DND-41 (cell line): ENCODE measurements around the gene DOLPP1.
A peak's percentile ranks its signal among the peaks of the same experiment; 100 is the strongest.

Source experiments
- ATAC-seq: fragments of 200-7000 bp; cut with Tn5 transposase; 3 replicates; pipeline ENCODE4 v1.9.1; 2021; ENCODE audit warnings: low read depth; ENCODE audit not compliant: insufficient read depth
- DNase-seq: peaks from one replicate; pipeline ENCODE4 v3.0.0-alpha.2; 2020
- H2AFZ ChIP-seq: 2 replicates; pipeline ENCODE4 v1.6.0; 2012; ENCODE audit warnings: low read depth, low read length
- H3K27ac ChIP-seq: 2 replicates; pipeline ENCODE4 v1.5.1; 2012; ENCODE audit warnings: low read length, inconsistent platforms
- H3K27me3 ChIP-seq: fragments of 200-600 bp; sonication (generic); 2 replicates; pipeline ENCODE4 v1.6.0; 2012; ENCODE audit warnings: low read length, mild to moderate bottlenecking, inconsistent platforms; ENCODE audit not compliant: insufficient read depth, poor library complexity
- H3K36me3 ChIP-seq: 2 replicates; pipeline ENCODE4 v1.5.1; 2012; ENCODE audit warnings: low read length, inconsistent platforms; ENCODE audit not compliant: insufficient read depth
- H3K4me1 ChIP-seq: 2 replicates; pipeline ENCODE4 v1.5.1; 2012; ENCODE audit warnings: mild to moderate bottlenecking, low read length; ENCODE audit not compliant: insufficient read depth
- H3K4me2 ChIP-seq: 2 replicates; pipeline ENCODE4 v1.6.0; 2012; ENCODE audit warnings: mild to moderate bottlenecking, moderate library complexity, low read length, inconsistent platforms; ENCODE audit not compliant: insufficient read depth
- H3K4me3 ChIP-seq, 2 experiments: fragments of 200-600 bp in 1 of 2; shearing (Covaris generic) in 1 of 2; 2 replicates each; pipeline ENCODE4 v1.5.1; 2012 to 2016; ENCODE audit warnings: inconsistent platforms in 2 of 2, low read length in 2 of 2, mild to moderate bottlenecking in 2 of 2, low read depth in 1 of 2, moderate library complexity in 1 of 2
- H3K79me2 ChIP-seq: 2 replicates; pipeline ENCODE4 v1.6.0; 2012; ENCODE audit warnings: low read length, inconsistent platforms; ENCODE audit not compliant: insufficient read depth
- H3K9ac ChIP-seq: 2 replicates; pipeline ENCODE4 v1.6.0; 2012; ENCODE audit warnings: low read depth, mild to moderate bottlenecking, inconsistent platforms, low read length, moderate library complexity
- H3K9me3 ChIP-seq: 2 replicates; pipeline ENCODE4 v1.5.1; 2012; ENCODE audit warnings: low read length, moderate library complexity, mild to moderate bottlenecking, inconsistent platforms; ENCODE audit not compliant: insufficient read depth, severe bottlenecking
- H4K20me1 ChIP-seq: 2 replicates; pipeline ENCODE4 v1.6.0; 2012; ENCODE audit warnings: low read length; ENCODE audit not compliant: insufficient read depth
- CTCF ChIP-seq: IDR thresholded peaks from 2 replicates; pipeline ENCODE4 v1.5.1; 2012; ENCODE audit warnings: borderline replicate concordance, low read length, moderate library complexity, mild to moderate bottlenecking; ENCODE audit not compliant: poor library complexity, severe bottlenecking; ENCODE audit errors: extremely low read depth
- EZH2 ChIP-seq: IDR thresholded peaks from 3 replicates; pipeline ENCODE4 v1.6.1; 2012; ENCODE audit warnings: borderline replicate concordance, low read depth, mild to moderate bottlenecking, moderate library complexity, low read length, inconsistent platforms; ENCODE audit not compliant: severe bottlenecking

The DOLPP1 gene

GRCh38 chr9:129037767-129038098 is 43.2 kb upstream of the DOLPP1 start:
- peaks cover 13% of the 10 kb centered on the region for H4K20me1 ChIP-seq
- no peaks in the 10 kb centered on the region for H3K27me3 ChIP-seq
- H3K4me1 ChIP-seq: peaks cover 22% of the 10 kb centered on the region
- no peak overlapping the region for H2AFZ ChIP-seq
- peak overlapping the region; percentile 98 for H3K4me2 ChIP-seq
- ATAC-seq (no peak), DNase-seq (no peak)
- H3K4me3 ChIP-seq: peak overlapping the region; percentile 95 to 99; a peak in 3 of 4 replicates
- no peaks in the 10 kb centered on the region for H3K9me3 ChIP-seq
- H3K79me2 ChIP-seq: peaks cover 31% of the 10 kb centered on the region
- peaks cover 18% of the 10 kb centered on the region for H3K36me3 ChIP-seq
- TF ChIP-seq CTCF (no peak), EZH2 (no peak)
- H3K9ac ChIP-seq: peak overlapping the region; percentile 87
- 0 out of 2 replicates have a peak overlapping the region, but pooled peaks have one; percentile 76 for H3K27ac ChIP-seq

GRCh38 chr9:129038109-129038852 is 42.6 kb upstream of the DOLPP1 start:
- H3K4me2 ChIP-seq: peak overlapping the region; percentile 98
- H3K9ac ChIP-seq: peak overlapping the region; percentile 87
- peaks cover 13% of the 10 kb centered on the region for H4K20me1 ChIP-seq
- no peaks in the 10 kb centered on the region for H3K27me3 ChIP-seq
- peak overlapping the region in 1 of 2 experiments; percentile 99; a peak in 2 of 4 replicates for H3K4me3 ChIP-seq
- no peak overlapping the region for H2AFZ ChIP-seq
- peaks cover 31% of the 10 kb centered on the region for H3K79me2 ChIP-seq
- ATAC-seq (no peak), DNase-seq (no peak)
- 0 out of 2 replicates have a peak overlapping the region, but pooled peaks have one; percentile 15 for H3K27ac ChIP-seq
- TF ChIP-seq EZH2: no peak
- no peaks in the 10 kb centered on the region for H3K9me3 ChIP-seq
- peaks cover 22% of the 10 kb centered on the region for H3K4me1 ChIP-seq
- peaks cover 18% of the 10 kb centered on the region for H3K36me3 ChIP-seq

GRCh38 chr9:129040113-129040643 is 40.7 kb upstream of the DOLPP1 start:
- TF ChIP-seq EZH2: no peak
- TF ChIP-seq CTCF: no peak
- no peak overlapping the region for H3K4me3 ChIP-seq
- no peak overlapping the region for H3K27ac ChIP-seq
- H3K9ac ChIP-seq: no peak overlapping the region
- peaks cover 18% of the 10 kb centered on the region for H3K36me3 ChIP-seq
- no peaks in the 10 kb centered on the region for H3K9me3 ChIP-seq
- peaks cover 22% of the 10 kb centered on the region for H3K4me1 ChIP-seq
- no peaks in the 10 kb centered on the region for H3K27me3 ChIP-seq
- DNase-seq (no peak), ATAC-seq (no peak)
- no peak overlapping the region for H2AFZ ChIP-seq
- peaks cover 31% of the 10 kb centered on the region for H3K79me2 ChIP-seq
- H3K4me2 ChIP-seq: no peak overlapping the region
- peaks cover 13% of the 10 kb centered on the region for H4K20me1 ChIP-seq

GRCh38 chr9:129042016-129042415 is 38.9 kb upstream of the DOLPP1 start:
- no peak for TF ChIP-seq CTCF
- no peak for TF ChIP-seq EZH2
- Histone ChIP-seq H3K9me3 (no peaks in the 10 kb centered on the region), H3K4me3 (no peak overlapping the region), H3K27ac (no peak overlapping the region), H3K4me2 (no peak overlapping the region), H3K4me1 (peaks cover 16% of the 10 kb centered on the region), H3K9ac (no peak overlapping the region), H3K79me2 (peaks cover 26% of the 10 kb centered on the region), H3K36me3 (peaks cover 18% of the 10 kb centered on the region), H3K27me3 (no peaks in the 10 kb centered on the region), H4K20me1 (peaks cover 12% of the 10 kb centered on the region), H2AFZ (no peak overlapping the region)
- DNase-seq (no peak), ATAC-seq (no peak)
